Lung microvascular endothelial cell (primary cell): ENCODE measurements around the gene PTGIS. TPM values are rescaled to one million over a fixed set of nuclear protein-coding genes. Genes with fewer than 3 reads are reported as not detected.

Experiments used
- DNase-seq, 2 donors: peaks; one replicate each; pipeline versions ENCODE4 v3.0.0 to v3.0.0-alpha.2; 2010; ENCODE audit warnings: low read depth in 2 of 2
- total RNA-seq: library from RNA; depleted of rRNA; stranded (reverse); fragments of >200 nt; gene quantifications from 2 replicates; pipeline ENCODE4 v1.2.1, GENCODE V29; 2014

PTGIS gene
- total RNA-seq, 1 donor from 2014 or later: 0.20 TPM

DNA sequence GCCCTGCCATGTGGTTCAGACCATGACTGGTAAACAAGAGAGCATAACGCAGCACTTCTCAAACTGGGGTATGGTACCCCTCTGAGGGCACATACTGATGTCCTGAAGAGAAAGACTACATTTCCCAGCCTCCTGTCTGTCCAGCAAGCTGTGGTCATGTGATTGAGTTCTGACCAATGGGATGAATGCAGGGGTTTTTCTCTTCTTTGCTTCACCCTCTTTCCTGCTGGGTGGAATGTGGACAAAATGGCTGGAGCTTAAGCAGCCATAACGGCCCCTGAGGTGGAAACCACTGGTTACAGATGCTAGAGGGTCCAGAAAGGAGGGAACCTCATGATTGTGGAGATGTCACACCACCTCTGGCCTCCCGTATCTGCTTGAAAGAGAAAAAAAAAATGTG is 66.0 kb downstream of the PTGIS start:
- DNase-seq: peak; percentile 18 to 21

DNA sequence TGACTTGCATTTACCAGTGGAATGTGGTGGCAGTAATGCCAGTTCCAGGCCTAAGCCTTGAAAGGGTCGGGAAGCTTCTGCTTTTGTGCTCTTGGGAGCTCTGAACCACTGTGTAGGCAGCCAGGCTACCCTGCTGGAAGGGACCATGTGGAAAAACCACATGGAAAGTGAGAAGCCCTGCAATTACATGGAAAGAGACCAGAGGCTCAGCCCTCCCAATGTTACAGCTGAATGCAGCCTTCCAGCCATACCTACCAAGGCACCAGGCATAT is 70.6 kb downstream of the PTGIS start:
- no peak for DNase-seq

DNA sequence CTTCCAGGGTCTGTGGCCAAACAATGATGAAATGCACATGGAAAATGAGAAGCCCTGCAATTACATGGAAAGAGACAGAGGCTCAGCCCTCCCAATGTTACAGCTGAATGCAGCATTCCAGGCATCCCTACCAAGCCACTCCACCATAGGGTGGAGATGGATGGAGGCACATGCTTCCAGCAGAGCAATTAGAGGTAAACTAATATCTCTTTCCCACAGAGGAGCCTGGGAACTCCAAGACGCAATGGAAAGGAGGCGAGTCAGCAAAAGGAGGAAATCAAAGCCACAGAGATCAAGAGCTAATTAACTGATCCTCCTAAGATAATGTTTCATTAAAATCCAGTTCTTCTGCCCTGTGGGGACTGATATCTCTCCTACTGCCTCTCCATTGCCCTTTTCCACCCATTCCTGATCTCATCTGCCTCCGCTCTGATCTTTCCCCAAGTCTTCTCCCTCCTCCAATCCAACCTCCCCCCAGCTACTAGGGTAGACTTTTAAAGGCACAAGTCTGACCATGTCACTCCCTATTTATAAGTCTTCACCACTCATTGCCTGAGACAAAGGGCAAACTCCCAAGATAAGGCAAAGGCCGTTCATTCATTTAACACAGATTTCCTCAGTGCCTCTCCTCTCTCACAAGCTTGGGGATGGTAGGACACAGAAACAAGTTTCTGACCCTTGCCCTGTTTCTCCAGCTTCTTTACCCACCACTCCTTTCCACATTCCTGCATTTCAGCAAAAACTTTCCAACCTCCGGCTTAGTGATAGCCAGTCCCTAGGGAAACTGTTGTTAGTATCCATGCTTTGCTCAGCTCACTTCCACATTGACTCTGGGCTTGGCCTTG is 71.2 kb downstream of the PTGIS start:
- no peak for DNase-seq

DNA sequence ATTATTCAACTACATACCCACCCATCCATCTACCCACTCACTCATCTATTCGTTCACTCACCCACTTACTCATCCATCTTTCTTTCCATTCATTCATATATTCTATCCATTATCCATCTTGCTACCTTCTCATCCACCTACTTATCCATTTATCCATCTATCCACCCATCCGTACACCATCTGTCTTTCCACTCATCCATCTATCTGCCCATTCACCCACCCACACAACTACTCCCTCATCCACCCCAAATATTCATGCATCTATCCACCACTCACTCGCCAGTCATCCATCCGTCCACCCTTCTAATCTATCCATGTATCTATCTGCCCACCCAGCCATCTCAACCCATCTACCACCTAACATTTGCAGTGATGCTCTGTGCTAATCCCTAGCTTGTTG is 71.9 kb downstream of the PTGIS start:
- no peak for DNase-seq

- DNase-seq: no peak
Measured at GRCh38 chr20:49490689-49491088, 77.2 kb downstream of the PTGIS start.

DNA sequence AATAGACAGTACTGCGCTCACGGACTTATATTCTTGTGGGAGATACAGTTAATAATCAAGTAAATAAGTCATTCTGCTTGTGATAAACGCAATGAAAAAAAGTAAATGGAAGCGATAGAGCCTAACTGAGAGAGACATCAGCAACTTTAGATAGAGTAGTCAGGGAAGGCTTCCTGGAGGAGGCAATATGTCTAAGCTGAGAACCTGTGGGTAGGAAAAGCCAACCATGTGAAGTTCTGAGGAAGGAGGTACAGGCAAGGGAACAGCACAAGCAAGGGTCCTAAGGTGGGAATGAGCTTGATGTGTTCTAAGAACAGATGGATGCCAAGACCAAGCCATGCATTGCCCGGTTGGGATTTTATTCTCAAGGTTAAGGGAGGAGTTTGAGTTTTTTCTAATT is 78.2 kb downstream of the PTGIS start:
- no peak for DNase-seq

- DNase-seq: no peak
Measured at GRCh38 chr20:49486064-49486463, 81.9 kb downstream of the PTGIS start.

DNA sequence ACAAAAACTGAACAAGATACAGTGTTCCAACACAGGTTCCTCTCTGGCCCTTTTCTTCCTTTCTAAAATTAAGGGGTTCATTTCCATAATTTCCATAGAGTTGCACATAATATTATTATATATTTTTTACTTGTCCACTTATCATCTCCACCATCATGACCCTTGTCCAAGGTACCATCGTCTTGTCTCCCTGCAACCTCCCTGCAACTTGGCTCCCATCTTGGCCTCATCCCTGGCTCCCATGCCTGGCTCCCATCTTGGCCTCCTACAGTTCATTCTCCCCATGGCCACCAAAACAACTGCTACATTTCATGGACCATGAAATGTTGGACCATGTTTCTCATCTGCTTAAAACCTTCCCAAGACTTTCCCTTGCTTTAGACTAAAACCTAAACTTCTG is 82.4 kb downstream of the PTGIS start:
- DNase-seq: no peak

- DNase-seq: peak; percentile 76 to 80
Measured at GRCh38 chr20:49484180-49485140, 83.5 kb downstream of the PTGIS start.

- no peak for DNase-seq
Measured at GRCh38 chr20:49483696-49484123, 84.2 kb downstream of the PTGIS start.

DNA sequence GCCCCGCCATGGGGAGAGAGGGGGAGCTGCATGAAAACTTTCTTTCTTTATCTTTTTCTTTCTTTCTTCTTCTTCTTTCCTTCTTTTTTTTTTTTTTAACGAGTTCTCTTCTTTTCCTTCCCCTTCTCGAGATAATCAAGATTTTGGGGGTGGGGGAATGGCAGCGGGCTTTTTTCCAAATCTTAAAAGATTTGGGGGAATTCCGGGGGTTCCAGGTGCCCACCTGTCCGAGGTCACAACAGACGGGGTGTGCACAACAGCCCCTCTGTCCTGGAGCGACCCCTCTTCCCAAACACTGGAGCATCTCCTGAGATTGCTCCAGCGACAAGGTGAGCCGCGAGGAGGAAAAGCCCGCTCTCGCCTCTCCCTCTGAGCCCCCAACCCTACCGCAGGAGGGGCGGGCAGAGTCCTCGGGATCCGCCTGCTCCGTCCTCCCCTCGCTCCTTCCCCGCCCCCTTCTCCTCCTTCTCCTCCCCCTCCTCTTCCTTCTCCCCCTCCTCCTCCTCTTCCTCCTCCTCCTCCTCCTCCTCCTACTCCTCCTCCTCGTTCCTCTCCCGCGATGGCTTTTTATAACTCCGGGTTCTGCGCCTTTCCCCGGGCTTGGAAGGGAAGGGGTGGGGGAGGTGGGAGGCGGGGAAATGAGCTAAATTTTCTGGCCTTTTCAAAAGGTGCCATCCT is 84.8 kb downstream of the PTGIS start:
- no peak for DNase-seq

DNA sequence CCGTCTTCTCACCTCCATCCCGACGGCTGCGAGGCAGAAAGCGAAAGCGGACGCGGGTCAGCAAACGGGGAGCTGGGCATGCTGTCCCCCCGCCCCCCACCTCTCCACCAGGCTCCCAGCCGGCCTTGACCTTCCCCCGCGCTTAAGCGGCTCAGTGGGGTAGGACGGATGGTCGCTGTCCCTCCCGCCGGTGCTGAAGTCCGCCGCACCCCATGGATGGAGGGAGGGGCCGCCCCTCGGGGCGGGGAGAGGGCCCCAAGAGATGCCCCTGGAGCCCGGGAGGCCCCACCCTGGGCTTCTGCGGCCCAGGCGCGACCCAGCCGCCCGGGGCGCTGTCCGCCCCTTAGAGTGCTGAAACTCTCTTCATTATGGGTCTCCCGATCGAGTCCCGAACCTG is 85.3 kb downstream of the PTGIS start, which contains the start of gene KCNB1:
KCNB1 (minus strand) TSS at position 48 of the 397 bp plus-strand sequence. CDS start 188 bp downstream, outside the sequence.
- peak; percentile 33 to 42 for DNase-seq

- DNase-seq: no peak
Measured at GRCh38 chr20:49482173-49482572, 85.8 kb downstream of the PTGIS start.

DNA sequence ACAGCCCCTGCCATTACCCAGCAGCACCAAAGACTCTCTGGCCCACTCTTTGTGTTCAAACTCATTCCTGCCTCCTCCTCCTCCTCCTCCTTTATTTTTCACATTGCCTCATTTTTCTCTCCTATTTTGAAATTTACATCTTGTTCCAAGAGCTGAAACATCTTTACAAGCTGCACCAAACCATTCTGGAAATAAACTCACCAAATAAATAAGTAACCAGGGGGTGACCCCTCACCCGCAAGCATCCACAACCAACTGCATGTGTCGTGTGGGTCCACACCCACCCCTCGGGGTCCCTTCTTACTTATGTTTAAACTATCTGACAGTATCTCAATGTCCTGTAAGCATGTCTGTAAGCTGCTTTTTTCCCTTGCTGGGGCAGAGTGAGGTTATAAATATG is 86.8 kb downstream of the PTGIS start:
- DNase-seq: no peak

DNA sequence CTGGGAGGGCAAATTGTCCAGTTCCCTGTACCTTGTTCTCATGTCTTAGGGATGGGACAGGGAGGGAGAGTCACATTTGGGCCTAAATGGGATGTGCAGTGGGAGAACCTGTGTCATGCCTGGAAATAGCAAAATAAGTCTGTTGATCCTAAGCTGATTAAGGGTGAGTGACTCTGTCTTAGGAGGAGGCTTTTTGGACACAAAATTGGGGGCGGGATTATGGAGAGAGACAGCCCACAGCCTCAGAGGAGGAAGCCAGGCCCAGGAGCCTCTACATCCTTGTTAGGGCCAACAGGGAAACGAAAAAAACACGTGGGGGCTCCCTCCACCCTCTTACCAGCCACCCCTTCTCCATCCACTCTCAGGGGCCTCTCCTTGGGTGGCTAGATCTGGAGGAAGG is 87.7 kb downstream of the PTGIS start:
- no peak for DNase-seq

DNA sequence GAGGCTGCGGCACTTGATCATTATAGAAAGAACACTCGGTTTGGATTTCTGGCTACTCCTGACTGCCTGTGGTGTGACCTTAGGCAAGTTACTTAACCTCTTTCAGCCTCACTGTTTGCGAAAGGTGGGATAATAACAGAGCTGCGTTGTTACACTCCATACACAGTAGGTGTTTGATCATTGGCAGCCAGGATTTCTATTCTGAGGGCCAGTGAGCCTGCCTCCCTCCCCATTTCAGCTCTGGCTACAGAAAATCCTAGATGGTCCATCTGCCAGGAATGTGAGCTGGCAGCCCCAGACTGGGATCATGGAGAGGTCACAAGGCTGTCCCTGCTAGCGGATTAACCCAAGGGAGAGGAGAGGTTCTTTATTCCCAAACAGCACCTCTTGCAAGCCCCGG is 88.2 kb downstream of the PTGIS start:
- no peak for DNase-seq

- no peak for DNase-seq
Measured at GRCh38 chr20:49478754-49479689, 88.9 kb downstream of the PTGIS start.

- DNase-seq: no peak
Measured at GRCh38 chr20:49478266-49478665, 89.7 kb downstream of the PTGIS start.

GRCh38 chr20:49477200-49477599 is 90.7 kb downstream of the PTGIS start:
- DNase-seq: no peak

- no peak for DNase-seq
Measured at GRCh38 chr20:49476016-49476355, 92.0 kb downstream of the PTGIS start.
